HG03025 (cell line): ENCODE data around the gene RNU6-8.

Experiments used
- ATAC-seq: cut with Tn5 transposase; IDR thresholded peaks from one replicate; pipeline ENCODE4 v1.9.1; 2021; ENCODE audit warnings: mild to moderate bottlenecking, moderate library complexity; ENCODE audit not compliant: unreplicated experiment, low FRiP score

Gene RNU6-8

GRCh38 chr14:32166029-32166428, 37.0 kb downstream of the RNU6-8 start:
- no peak for ATAC-seq
